ENCODE measurements around the gene MRPS23. TPM values are rescaled to one million over a fixed set of nuclear protein-coding genes. Genes with fewer than 3 reads are reported as not detected.
A peak's percentile ranks its signal among the peaks of the same experiment; 100 is the strongest.

The MRPS23 gene
- total and polyA plus RNA-seq, 2 of the 13 experiments (the other 11 are each of a cell fraction or from before 2014, with no cell fraction given) = 63.2 to 181 TPM

- TF ChIP-seq ZBTB37 (CRISPR knock-in tag; IDR thresholded peaks at IDR 0.05) = no peak
- TF ChIP-seq SP4 (CRISPR knock-in tag; IDR thresholded peaks at IDR 0.05) = peak; percentile 47; the same call in 1 of the 2 replicates
- no peak for TF ChIP-seq FOXM1 (CRISPR knock-in tag; IDR thresholded peaks at IDR 0.05)
- TF ChIP-seq TCF12 (IDR thresholded peaks at IDR 0.05) = no peak
- TF ChIP-seq TCF12 (CRISPR knock-in tag; IDR thresholded peaks at IDR 0.05) = no peak
- TF ChIP-seq ZBTB25 (CRISPR knock-in tag; IDR thresholded peaks at IDR 0.05) = no peak
- TF ChIP-seq ZNF850 (CRISPR knock-in tag; conservative IDR thresholded peaks at IDR 0.05) = no peak
- TF ChIP-seq ZBTB14 (CRISPR knock-in tag; IDR thresholded peaks at IDR 0.05) = no peak
- TF ChIP-seq CAMTA2 (CRISPR knock-in tag; IDR thresholded peaks at IDR 0.05; ENCODE audit: borderline replicate concordance) = 0 out of 2 replicates have a peak, but pooled peaks have one; percentile 17
- no peak for TF ChIP-seq STAG1 (CRISPR knock-in tag; IDR thresholded peaks at IDR 0.05)
- TF ChIP-seq SIN3A (IDR thresholded peaks at IDR 0.05; ENCODE audit: borderline replicate concordance, low read depth, low read length) = no peak
- no peak for TF ChIP-seq ZC3H4 (CRISPR knock-in tag; IDR thresholded peaks at IDR 0.05; ENCODE audit: borderline replicate concordance)
- TF ChIP-seq KLF11 (CRISPR knock-in tag; IDR thresholded peaks at IDR 0.05) = no peak
- no peak for TF ChIP-seq POLR2A (IDR thresholded peaks at IDR 0.05; ENCODE audit: insufficient read depth in 1 of 2, low read depth in 2 of 2, low read length in 2 of 2)
- TF ChIP-seq UBTF (CRISPR knock-in tag; IDR thresholded peaks at IDR 0.05) = no peak
- no peak for TF ChIP-seq TERF1 (CRISPR knock-in tag; IDR thresholded peaks at IDR 0.05)
- peak; percentile 53; the same call in 1 of the 2 replicates for TF ChIP-seq MYPOP (CRISPR knock-in tag; IDR thresholded peaks at IDR 0.05)
- no peak for TF ChIP-seq ZBTB1 (CRISPR knock-in tag; IDR thresholded peaks at IDR 0.05; ENCODE audit: borderline replicate concordance)
Measured at GRCh38 chr17:57856792-57857620, 7.2 kb upstream of the MRPS23 start (continued).

Measured in HepG2 (cell line).